T-helper 1 cell treated with Interleukin-12 subunit alpha and Interleukin-12 subunit beta and Interleukin-4 antibody, amounts not matched to agents 30 μg/mL and 1 μg/mL, for 36 hours (primary cell): ENCODE data around the gene SLC25A21.
"Not testable (repeated sequence)": the region's sequence is repeated elsewhere in the genome, so short reads cannot be mapped to it uniquely, and the experiment has no call there.

Experiments used
- H3K27ac Mint-ChIP-seq: one replicate; pipeline ENCODE4 v1.8.0; 2021; ENCODE audit warnings: mild to moderate bottlenecking, mixed read lengths
- H3K27me3 Mint-ChIP-seq: one replicate; pipeline ENCODE4 v1.8.0; 2021; ENCODE audit warnings: low read depth, mixed read lengths
- H3K36me3 Mint-ChIP-seq: one replicate; pipeline ENCODE4 v1.8.0; 2021; ENCODE audit warnings: low read depth, mixed read lengths
- H3K4me1 Mint-ChIP-seq: one replicate; pipeline ENCODE4 v1.8.0; 2021; ENCODE audit warnings: low read depth, mixed read lengths
- H3K4me3 Mint-ChIP-seq: one replicate; pipeline ENCODE4 v1.8.0; 2021; ENCODE audit warnings: mild to moderate bottlenecking, moderate library complexity, mixed read lengths
- H3K9me3 Mint-ChIP-seq: one replicate; pipeline ENCODE4 v1.8.0; 2021; ENCODE audit warnings: mixed read lengths

SLC25A21 gene

DNA sequence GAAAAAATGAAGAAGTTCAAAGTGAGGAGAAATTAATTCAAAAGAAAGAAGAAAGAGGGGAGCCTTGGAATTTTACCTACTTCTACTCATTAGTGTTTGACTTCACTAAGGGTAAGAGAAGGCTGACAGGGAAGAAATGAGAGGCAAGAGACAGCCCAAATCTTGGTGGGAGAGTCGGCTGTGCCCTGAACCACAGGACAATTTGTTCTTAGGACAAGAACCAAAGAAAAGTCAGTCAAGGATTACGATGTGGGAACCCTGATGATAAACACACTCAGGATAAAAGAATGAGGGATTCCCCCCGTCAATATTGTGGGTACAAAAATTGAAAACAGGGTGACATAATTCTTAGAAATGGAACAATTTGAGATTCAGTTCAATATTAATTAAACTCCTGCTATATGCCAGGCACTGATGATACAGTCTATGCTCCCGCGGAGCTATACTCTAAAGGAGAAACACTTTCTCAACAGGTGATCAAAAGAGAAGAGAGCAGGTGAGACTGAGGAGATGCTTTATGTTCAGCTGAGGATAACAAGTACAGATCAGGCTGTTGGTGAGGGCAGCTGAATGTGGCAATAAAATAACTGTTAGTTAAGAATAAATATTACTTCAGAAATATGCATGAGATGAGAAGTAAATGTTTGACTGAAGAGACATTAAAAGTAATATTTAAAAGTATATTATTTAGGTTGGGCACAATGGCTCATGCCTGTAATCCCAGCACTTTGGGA is 175.4 kb downstream of the SLC25A21 start:
- Mint-ChIP-seq H3K9me3 (no peaks in the 10 kb centered on the region), H3K27ac (no peak overlapping the region), H3K36me3 (no peaks in the 10 kb centered on the region), H3K27me3 (no peaks in the 10 kb centered on the region), H3K4me1 (no peaks in the 10 kb centered on the region), H3K4me3 (no peak overlapping the region)

DNA sequence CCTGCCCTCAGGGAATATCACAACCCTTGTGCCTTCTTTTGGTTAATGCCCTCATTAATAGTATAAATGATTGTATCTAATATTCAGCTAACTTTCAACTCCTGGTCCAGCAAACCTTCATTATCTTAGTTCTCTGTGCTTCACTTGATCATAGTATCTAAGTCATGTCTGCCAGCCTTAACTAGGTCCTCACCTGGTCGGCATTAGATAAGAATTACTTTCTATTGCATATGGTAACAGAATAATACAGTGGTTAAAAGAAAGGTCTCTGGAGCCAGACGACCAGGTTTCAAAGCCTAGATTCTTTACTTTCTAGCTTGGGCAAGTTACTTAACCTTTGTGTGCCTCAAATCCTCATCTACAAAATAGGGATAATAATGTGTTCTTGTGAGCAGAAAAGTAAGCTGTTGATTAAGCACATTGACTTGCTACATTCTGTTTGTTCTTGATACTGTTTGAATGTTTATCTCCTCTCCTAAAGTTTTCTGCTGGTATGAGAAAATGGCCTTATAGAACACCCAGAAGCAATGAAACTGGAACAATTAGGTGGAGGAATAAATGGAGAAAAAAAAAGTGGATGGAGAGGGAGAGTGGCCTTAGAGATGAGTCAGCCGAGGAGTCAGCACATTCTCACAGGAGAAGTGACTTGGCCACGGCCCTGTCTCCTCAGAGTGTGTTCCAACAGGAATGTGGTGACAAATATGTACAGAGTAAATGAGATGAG is 176.1 kb downstream of the SLC25A21 start:
- no peak overlapping the region for H3K27ac Mint-ChIP-seq
- H3K4me1 Mint-ChIP-seq, result no peaks in the 10 kb centered on the region
- H3K27me3 Mint-ChIP-seq, result no peaks in the 10 kb centered on the region
- H3K36me3 Mint-ChIP-seq, result no peaks in the 10 kb centered on the region
- H3K9me3 Mint-ChIP-seq, result no peaks in the 10 kb centered on the region
- H3K4me3 Mint-ChIP-seq, result no peak overlapping the region

DNA sequence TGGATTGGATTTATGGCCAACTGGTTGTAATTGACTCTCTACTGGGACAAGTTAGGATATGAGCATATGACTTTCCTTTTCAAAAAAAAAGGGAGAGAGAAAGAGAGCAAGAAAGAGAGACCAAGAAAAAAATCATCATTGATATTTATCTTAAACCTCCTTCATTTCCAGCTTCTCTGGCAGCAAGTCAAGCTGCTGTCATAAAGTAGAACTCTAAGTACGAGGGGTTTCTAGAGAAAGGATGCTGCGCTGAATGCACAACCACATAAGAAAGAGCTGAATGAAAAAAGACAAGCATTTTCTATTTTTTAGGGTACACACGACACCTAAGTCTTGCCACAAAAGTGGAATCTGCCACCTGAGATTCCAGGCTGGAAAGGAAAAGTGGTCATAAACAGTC is 182.6 kb downstream of the SLC25A21 start:
- Mint-ChIP-seq H3K9me3 (peaks cover 7% of the 10 kb centered on the region), H3K27me3 (no peaks in the 10 kb centered on the region), H3K36me3 (no peaks in the 10 kb centered on the region)

DNA sequence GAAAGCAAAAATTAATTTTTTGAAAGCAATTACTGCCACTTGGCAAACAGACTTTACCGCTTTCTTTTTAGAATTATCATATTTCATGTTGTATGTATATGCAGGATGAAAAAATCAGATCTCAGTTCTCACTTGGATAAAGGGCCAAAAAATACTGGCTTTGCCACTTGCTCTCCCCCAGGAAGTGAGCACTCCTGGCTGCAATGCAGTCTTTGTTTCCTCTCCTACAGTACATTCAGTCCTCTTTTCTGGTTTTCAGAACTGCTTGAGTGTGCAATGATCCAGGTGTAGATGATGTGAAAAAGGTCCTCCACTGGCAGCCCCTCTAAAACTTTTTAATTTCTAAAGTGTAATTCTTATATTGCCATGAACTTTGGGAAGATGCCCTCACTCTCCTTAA is 183.4 kb downstream of the SLC25A21 start:
- peaks cover 7% of the 10 kb centered on the region for H3K9me3 Mint-ChIP-seq
- H3K27ac Mint-ChIP-seq, result no peak overlapping the region
- H3K4me1 Mint-ChIP-seq, result no peaks in the 10 kb centered on the region
- no peak overlapping the region for H3K4me3 Mint-ChIP-seq
- H3K27me3 Mint-ChIP-seq, result no peaks in the 10 kb centered on the region
- no peaks in the 10 kb centered on the region for H3K36me3 Mint-ChIP-seq

More for the DNA sequence above, 182.6 kb downstream of the SLC25A21 start:
- Mint-ChIP-seq H3K4me3 (no peak overlapping the region), H3K27ac (no peak overlapping the region), H3K4me1 (no peaks in the 10 kb centered on the region)

DNA sequence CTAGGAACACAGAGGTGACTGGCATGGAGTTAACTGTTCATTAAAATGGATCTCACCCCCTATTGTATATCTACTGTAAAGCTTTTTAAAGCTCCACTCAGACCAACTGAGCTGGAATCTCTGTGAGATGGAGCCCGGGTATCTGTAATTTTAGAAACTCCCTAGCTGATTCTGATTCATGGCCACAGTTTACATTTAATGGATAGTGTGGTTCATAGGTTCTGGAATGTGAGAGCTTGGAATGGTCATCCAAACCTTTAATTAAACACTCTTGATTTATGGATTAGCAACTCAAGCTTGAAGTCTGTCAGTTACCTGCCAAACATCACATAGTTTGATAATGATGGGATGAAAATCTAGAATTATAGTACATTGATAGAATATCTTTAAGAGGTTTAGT is 183.8 kb downstream of the SLC25A21 start:
- H3K9me3 Mint-ChIP-seq, result peaks cover 7% of the 10 kb centered on the region
- no peak overlapping the region for H3K27ac Mint-ChIP-seq
- H3K36me3 Mint-ChIP-seq, result no peaks in the 10 kb centered on the region
- H3K4me3 Mint-ChIP-seq, result no peak overlapping the region
- no peaks in the 10 kb centered on the region for H3K27me3 Mint-ChIP-seq
- no peaks in the 10 kb centered on the region for H3K4me1 Mint-ChIP-seq

DNA sequence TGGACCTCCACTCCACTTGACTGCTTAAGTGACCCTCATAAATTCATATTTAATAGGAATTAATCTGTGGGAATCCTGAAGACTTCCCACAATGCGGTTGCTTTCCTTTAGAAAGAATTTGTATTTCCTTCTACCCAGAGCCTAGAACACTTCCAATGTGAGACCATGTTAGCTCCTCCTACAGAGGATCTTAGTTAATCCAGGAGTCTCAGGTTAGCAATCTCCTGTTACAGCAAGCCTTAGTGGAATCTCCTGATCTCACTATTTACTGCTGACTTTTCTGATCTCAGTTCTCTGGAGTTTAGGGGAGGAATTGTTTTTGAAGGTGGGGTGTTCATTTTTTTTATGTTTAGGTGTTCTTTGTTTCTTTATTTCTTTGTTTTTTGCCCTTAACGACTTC is 186.0 kb downstream of the SLC25A21 start:
- Mint-ChIP-seq H3K27me3 (no peaks in the 10 kb centered on the region), H3K27ac (no peak overlapping the region), H3K9me3 (peaks cover 7% of the 10 kb centered on the region), H3K4me1 (no peaks in the 10 kb centered on the region), H3K4me3 (no peak overlapping the region), H3K36me3 (no peaks in the 10 kb centered on the region)

DNA sequence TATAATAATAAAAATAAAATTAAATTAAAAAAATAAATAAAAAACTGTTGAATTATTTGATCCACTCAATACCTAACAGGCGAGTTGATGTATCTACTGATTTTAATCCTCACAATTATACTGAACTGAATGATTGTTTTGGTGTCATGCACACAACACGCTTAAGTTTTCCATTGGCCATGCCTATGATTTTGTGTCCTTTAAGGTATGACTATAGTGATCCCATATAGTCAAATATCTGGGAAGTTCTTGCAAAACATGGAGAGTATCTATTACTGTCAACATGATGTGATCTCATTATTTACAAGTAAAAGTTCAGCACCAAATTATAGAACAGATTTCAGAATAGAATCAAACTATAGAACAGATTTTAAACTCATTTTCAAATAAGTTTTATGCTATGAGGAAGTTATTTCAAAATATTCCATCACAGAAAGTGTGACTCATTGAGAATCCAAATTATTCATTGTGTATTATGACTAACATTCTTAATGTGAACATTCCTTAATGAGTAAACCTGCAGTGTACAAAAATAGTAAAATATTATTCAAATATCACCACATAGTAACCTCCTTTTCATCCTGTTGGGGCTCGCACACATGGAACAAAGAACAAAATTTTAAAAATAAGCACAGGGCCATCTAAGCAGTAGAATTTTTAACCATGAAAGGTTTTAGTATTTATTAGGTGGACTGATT is 190.4 kb downstream of the SLC25A21 start:
- Mint-ChIP-seq H3K27me3 (no peaks in the 10 kb centered on the region), H3K9me3 (peaks cover 10% of the 10 kb centered on the region), H3K36me3 (no peaks in the 10 kb centered on the region), H3K4me1 (no peaks in the 10 kb centered on the region), H3K27ac (no peak overlapping the region), H3K4me3 (no peak overlapping the region)

DNA sequence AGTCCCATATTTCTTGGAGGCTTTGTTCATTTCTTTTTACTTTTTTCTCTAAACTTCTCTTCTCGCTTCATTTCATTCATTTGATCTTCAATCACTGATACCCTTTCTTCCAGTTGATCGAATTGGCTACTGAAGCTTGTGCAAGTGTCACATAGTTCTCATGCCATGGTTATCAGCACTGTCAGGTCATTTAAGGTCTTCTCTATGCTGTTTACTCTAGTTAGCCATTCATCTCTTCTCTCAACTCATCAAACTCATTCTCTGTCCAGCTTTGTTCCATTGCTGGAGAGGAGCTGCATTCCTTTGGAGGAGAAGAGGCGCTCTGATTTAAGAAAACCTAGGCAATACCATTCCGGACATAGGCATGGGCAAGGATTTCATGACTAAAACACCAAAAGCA is 192.0 kb downstream of the SLC25A21 start:
- not testable (repeated sequence) for H3K27me3 Mint-ChIP-seq, H3K9me3 Mint-ChIP-seq, H3K27ac Mint-ChIP-seq, H3K4me1 Mint-ChIP-seq, H3K4me3 Mint-ChIP-seq, H3K36me3 Mint-ChIP-seq

DNA sequence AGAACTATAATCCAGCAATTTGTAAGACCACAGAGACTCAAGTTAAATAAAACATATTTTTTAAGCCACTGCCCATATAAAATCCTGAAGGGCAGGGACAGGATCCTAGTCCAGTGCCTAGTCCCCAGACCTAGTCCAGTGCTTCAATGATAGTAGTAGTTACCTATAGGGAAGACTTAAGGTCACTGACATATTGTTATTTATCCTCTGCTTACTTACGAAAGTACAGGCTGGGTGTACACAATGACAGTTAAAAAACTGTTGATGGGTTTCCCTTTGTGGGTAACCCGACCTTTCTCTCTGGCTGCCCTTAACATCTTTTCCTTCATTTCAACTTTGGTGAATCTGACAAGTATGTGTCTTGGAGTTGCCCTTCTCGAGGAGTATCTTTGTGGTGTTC is 192.5 kb downstream of the SLC25A21 start:
- H3K27me3 Mint-ChIP-seq, result no peaks in the 10 kb centered on the region
- H3K4me1 Mint-ChIP-seq, result no peaks in the 10 kb centered on the region
- no peaks in the 10 kb centered on the region for H3K36me3 Mint-ChIP-seq
- no peak overlapping the region for H3K27ac Mint-ChIP-seq
- H3K9me3 Mint-ChIP-seq, result peaks cover 6% of the 10 kb centered on the region
- H3K4me3 Mint-ChIP-seq, result no peak overlapping the region

DNA sequence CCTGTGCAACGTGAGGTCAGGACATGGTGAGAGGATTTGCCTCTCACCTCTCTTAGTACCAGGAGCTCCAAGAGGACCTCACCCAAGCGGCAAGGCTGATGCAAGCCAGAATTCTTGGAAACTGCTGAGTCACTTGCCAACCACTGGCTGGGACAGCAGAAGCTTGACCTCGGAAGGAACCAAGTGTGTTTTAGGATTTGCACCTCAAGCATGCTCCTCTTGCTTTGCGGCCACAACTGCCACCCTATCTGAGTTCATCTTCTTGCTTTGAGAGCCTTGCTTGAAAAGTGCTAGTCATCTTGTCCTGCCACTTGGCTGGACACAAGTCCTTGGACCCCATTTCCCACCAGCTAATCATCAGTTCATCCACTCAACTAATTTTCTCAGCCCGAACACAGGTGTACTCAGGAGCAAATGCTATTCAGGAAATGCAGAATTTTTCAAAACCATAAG is 195.8 kb downstream of the SLC25A21 start:
- H3K27ac Mint-ChIP-seq, result no peak overlapping the region
- H3K9me3 Mint-ChIP-seq, result peaks cover 6% of the 10 kb centered on the region
- no peak overlapping the region for H3K4me3 Mint-ChIP-seq
- no peaks in the 10 kb centered on the region for H3K36me3 Mint-ChIP-seq
- no peaks in the 10 kb centered on the region for H3K27me3 Mint-ChIP-seq
- H3K4me1 Mint-ChIP-seq, result no peaks in the 10 kb centered on the region

DNA sequence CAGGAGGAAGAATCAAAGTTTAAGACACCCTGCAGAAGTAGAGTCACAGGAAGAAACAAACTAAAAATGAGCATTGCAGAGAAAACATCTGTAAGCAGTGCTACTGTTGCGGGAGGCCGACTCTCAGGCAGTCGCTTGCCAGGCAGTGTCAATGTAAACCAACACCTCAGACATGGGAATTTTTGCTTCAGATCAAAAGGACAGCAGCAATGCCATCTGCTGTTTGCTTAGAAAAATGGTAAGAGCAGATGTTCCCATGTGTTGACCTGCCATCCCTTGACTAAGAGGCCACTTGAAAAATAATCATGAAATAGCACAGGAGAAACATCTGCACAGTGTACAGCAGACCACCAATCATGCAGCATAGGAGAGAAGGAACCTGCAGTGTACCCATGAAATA is 196.6 kb downstream of the SLC25A21 start:
- peaks cover 6% of the 10 kb centered on the region for H3K9me3 Mint-ChIP-seq
- H3K27ac Mint-ChIP-seq, result no peak overlapping the region
- H3K36me3 Mint-ChIP-seq, result no peaks in the 10 kb centered on the region
- H3K27me3 Mint-ChIP-seq, result no peaks in the 10 kb centered on the region
- no peaks in the 10 kb centered on the region for H3K4me1 Mint-ChIP-seq
- no peak overlapping the region for H3K4me3 Mint-ChIP-seq

DNA sequence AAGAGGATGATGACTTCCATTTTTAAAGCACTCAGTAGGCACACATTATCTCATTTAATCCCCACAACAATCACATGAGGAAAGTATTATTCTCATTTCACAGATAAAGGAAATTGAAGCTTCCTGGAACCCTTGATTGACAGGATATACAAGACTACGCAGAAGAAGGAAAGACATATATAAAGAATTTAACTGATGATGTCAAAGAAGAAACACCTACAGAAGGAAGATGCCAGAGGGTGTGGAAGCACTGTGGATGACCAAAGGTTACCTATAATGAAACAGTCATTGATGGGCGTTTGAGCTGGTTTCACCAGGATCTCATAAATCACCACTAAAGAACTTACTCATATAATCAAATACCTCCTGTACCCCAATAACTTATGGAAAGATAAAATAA is 197.4 kb downstream of the SLC25A21 start:
- H3K4me1 Mint-ChIP-seq, result no peaks in the 10 kb centered on the region
- H3K9me3 Mint-ChIP-seq, result peaks cover under 1% of the 10 kb centered on the region
- no peaks in the 10 kb centered on the region for H3K27me3 Mint-ChIP-seq
- no peaks in the 10 kb centered on the region for H3K36me3 Mint-ChIP-seq
- no peak overlapping the region for H3K4me3 Mint-ChIP-seq
- no peak overlapping the region for H3K27ac Mint-ChIP-seq

DNA sequence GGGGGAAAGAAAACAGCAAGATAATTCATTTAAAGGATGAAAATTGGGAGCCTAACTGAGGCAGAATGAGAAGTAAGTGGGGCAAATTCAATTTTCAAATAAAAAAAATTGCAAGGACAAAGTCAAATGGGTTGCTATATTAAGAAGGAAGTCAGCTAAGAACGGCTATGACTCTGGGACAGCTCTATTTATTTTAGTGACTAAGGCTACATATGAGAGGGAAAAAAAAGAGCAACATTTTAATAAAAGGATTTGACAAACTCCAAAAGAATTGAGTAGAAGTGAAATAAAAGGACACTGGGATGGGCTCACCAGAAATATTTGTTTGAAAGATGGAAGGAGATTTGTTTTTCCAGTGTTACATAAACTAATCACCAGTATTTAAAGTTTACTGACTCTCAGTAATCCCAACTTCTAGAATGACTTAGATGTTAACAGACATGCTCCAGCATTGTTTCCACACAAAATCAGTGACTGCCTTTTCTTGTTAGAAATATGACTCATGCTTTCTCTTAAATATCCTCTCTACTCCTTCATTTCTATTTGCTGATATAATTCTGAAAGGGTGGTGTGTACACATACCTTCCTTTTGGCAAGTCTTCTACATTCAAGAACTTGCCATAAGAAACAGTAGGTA is 198.5 kb downstream of the SLC25A21 start:
- no peaks in the 10 kb centered on the region for H3K9me3 Mint-ChIP-seq
- no peaks in the 10 kb centered on the region for H3K36me3 Mint-ChIP-seq
- no peaks in the 10 kb centered on the region for H3K27me3 Mint-ChIP-seq
- H3K4me3 Mint-ChIP-seq, result no peak overlapping the region
- no peaks in the 10 kb centered on the region for H3K4me1 Mint-ChIP-seq
- H3K27ac Mint-ChIP-seq, result no peak overlapping the region

DNA sequence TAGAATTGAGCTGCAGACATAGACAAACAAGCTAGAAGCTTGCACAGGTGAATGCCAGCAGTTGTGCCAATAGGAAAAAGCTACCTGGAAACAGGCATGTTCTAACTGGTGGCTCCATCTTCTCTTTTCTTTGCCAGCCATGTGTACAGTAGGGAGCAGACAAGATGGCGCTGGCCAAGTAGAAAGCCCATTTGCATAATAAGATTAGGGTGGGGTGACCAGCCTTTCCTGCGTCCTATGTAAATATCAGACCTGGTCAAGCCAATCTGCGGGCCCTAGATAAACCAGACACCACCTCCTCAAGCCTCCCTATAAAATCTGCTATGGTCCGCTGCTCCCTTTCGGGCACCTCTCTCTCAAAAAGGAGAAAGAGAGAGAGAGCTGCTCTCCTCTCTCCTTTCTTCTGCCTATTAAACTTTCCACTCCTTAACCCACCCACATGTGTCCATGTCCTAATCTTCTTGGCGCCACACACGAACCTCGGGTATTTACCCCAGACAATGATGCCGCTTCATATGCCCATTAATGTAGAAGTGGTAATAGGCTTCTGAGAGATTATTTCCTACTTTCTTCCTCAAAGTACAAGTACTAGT is 201.0 kb downstream of the SLC25A21 start:
- Mint-ChIP-seq H3K4me3 (no peak overlapping the region), H3K4me1 (no peaks in the 10 kb centered on the region), H3K27ac (no peak overlapping the region), H3K36me3 (no peaks in the 10 kb centered on the region), H3K9me3 (no peaks in the 10 kb centered on the region), H3K27me3 (no peaks in the 10 kb centered on the region)
